NCI-H1930 (cell line): ENCODE measurements around the gene METTL27.
"Not testable (repeated sequence)": the region's sequence is repeated elsewhere in the genome, so short reads cannot be mapped to it uniquely, and the experiment has no call there.

ENCODE experiments used
- DNase-seq, 2 experiments: peaks; one replicate each; lab custom pipeline; 2025; lab: John Stamatoyannopoulos, UW

Gene METTL27

GRCh38 chr7:73838642-73839041 is 3.7 kb downstream of the METTL27 start:
- no peak for DNase-seq

- not testable (repeated sequence) for DNase-seq
Measured at GRCh38 chr7:73837167-73837566, 5.1 kb downstream of the METTL27 start.

GRCh38 chr7:73834626-73835191 is 7.6 kb downstream of the METTL27 start:
- DNase-seq = no peak

GRCh38 chr7:73833251-73833919 is 8.9 kb downstream of the METTL27 start:
- DNase-seq = no peak

GRCh38 chr7:73832806-73833205 is 9.5 kb downstream of the METTL27 start:
- DNase-seq = no peak

GRCh38 chr7:73831834-73832651 is 10.3 kb downstream of the METTL27 start:
- DNase-seq = no peak

- no peak for DNase-seq
Measured at GRCh38 chr7:73831584-73831833, 10.8 kb downstream of the METTL27 start.

- DNase-seq = no peak
Measured at GRCh38 chr7:73830681-73831583, 11.4 kb downstream of the METTL27 start, which contains the start of gene CLDN4. Gene CLDN4 (plus strand): TSS chr7:73830996. CDS start chr7:73831202, 206 bp downstream.

- no peak for DNase-seq
Measured at GRCh38 chr7:73829921-73830680, 12.2 kb downstream of the METTL27 start.

- DNase-seq = no peak
Measured at GRCh38 chr7:73829505-73829904, 12.8 kb downstream of the METTL27 start.

- no peak for DNase-seq
Measured at GRCh38 chr7:73828972-73829371, 13.3 kb downstream of the METTL27 start.

GRCh38 chr7:73828107-73828803 is 14.1 kb downstream of the METTL27 start:
- DNase-seq = peak; percentile 26 to 50

GRCh38 chr7:73827567-73828106 is 14.7 kb downstream of the METTL27 start:
- DNase-seq = peak in 1 of 2 experiments; percentile 59

GRCh38 chr7:73824986-73825385 is 17.3 kb downstream of the METTL27 start:
- DNase-seq = no peak

- no peak for DNase-seq
Measured at GRCh38 chr7:73823873-73824592, 18.3 kb downstream of the METTL27 start.

GRCh38 chr7:73823257-73823656 is 19.1 kb downstream of the METTL27 start:
- no peak for DNase-seq

GRCh38 chr7:73822319-73823173 is 19.8 kb downstream of the METTL27 start:
- no peak for DNase-seq

- DNase-seq = not testable (repeated sequence)
Measured at GRCh38 chr7:73821597-73822285, 20.6 kb downstream of the METTL27 start.
